Skin epidermis (tissue), 12 donors: ENCODE results near the gene SPTBN5.

Experiments used
- H3K27ac ChIP-seq, 21 experiments: fragments of 200-600 bp; sonication (generic) in 11 of 21; one replicate each; pipeline ENCODE4 v1.5.0; 2020; ENCODE audit warnings: mild to moderate bottlenecking in 3 of 21, inconsistent platforms in 2 of 21, moderate library complexity in 2 of 21
- H3K4me3 ChIP-seq, 7 experiments: fragments of 200-600 bp; sonication (generic) in 2 of 7; one replicate each; pipeline ENCODE4 v1.5.0; 2020; ENCODE audit warnings: inconsistent platforms in 2 of 7, mild to moderate bottlenecking in 2 of 7, moderate library complexity in 1 of 7

SPTBN5 gene

GRCh38 chr15:41854443-41854842, 39.4 kb downstream of the SPTBN5 start:
- Histone ChIP-seq H3K4me3 (no peak overlapping the region), H3K27ac (no peak overlapping the region)

GRCh38 chr15:41853831-41854230, 40.0 kb downstream of the SPTBN5 start:
- H3K4me3 ChIP-seq, result no peak overlapping the region
- no peak overlapping the region for H3K27ac ChIP-seq

DNA sequence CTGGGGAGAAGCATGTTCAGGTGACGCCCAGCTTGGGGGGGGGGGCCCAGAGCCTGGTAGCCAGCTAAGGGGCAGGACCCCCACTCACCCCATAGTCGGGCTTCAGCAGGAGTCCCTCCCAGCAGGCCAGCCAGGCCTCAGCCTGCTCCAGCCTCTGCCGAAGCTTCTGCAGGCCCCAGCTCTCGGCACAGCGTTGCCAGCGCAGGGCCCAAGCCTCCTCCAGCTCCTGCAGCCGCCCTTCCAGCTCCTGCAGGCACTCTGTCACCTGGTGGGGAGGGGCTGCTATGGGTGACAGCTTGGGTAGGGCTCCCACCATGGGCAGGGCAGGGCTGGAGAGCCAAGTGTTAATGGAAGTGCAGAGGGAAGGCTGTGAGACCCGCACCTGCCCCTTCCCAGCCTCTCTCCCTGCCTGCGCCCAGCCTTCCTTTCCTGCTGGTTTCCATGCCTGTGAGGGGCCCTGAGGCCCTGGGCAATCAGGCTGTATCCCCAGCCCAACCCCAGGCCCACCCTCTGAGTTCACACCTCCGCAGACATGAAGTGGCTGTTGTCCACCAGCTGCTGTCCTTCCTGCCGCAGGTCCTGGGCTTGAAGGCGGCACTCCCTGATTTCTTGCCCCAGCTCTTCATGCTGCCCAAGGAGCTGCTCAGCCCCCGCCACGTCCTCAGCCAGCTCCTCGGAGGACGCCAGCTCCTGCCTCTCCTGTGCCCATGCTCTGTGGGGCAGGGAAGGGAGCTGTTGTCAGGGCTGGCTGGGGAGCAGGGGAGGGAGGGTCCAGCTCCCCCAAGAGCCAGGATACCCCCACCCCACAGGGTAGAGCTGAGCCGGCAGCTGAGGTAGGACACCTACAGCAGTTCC, 40.9 kb downstream of the SPTBN5 start:
- Histone ChIP-seq H3K27ac (no peak overlapping the region), H3K4me3 (no peak overlapping the region)

DNA sequence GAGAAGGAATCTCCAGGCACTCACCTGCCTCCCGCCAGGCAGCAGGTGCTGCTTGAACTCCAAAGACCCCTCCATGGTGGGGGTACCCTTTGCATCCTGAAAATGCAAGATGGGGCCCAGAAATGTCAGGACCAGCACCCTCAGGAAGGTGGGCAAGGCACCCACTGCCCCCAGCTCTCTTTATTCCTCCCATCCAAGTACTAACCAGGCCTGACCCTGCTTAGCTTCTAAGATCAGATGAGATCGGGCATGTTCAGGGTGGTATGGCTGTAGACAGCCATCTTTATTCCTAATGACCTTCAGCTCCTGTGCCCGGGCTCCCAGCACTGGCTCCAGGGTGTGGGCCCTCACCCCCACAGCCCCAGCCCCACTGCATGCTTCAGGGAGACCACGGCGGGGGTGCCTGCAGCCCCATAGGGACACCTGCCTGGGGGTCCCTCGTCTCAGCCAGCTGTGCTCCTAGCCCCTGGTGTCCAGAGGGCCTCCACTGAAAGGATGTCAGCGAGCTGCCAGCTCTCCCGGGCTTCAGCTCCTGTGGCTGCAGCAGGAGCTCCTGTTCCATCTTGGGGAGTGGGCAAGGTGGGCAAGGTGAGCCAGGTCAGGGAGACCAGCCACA, 42.0 kb downstream of the SPTBN5 start:
- no peak overlapping the region for H3K4me3 ChIP-seq

DNA sequence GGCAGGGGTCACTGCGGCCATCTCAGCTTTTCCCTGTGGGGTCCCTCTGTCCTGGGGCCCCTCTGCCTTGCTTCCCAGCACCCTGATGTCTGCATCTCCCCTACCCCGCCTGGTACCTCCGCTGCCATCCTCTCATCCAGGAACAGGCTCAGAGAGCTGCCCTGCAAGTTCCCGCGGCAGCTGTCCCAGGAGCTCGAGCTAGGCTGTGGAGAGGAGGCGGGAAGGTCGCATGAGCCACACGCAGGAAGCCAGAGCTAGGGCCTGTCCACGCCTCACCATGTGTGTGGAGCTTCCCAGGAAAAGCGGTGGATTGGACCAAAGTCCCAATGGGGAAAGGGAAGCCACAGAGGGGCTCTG, 42.7 kb downstream of the SPTBN5 start:
- Histone ChIP-seq H3K27ac (no peak overlapping the region), H3K4me3 (no peak overlapping the region)

More for the DNA sequence above, 42.0 kb downstream of the SPTBN5 start:
- H3K27ac ChIP-seq, result no peak overlapping the region

GRCh38 chr15:41850482-41851166, 43.2 kb downstream of the SPTBN5 start:
- Histone ChIP-seq H3K27ac (peak overlapping the region in 9 of 21 experiments; percentile 19 to 67 (median 52)), H3K4me3 (no peak overlapping the region)

DNA sequence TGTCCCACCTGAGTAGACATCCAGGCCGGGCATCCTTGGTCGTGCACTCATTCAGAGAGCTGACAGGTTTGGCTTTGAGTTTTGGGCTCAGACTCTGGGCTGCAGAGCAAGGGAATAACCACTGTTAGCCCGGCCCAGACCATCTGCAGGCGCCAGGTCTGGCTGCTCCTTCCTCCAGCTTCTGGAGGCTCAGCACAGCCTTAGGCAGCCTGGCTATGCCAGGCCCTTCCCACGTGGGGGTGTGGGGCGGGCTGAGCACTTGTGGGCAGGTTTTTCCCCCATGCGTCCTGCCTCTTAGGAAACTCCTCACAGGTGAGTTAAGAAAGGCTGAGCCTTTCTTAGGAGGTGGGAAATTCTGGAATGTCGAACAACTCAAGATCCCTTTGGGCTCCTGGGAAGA, 44.0 kb downstream of the SPTBN5 start:
- H3K4me3 ChIP-seq, result no peak overlapping the region
- peak overlapping the region in 16 of 21 experiments; percentile 26 to 70 (median 48) for H3K27ac ChIP-seq

- peak overlapping the region in 15 of 21 experiments; percentile 12 to 70 (median 43) for H3K27ac ChIP-seq
- H3K4me3 ChIP-seq, result no peak overlapping the region
Observed at GRCh38 chr15:41849204-41849603, 44.6 kb downstream of the SPTBN5 start.

DNA sequence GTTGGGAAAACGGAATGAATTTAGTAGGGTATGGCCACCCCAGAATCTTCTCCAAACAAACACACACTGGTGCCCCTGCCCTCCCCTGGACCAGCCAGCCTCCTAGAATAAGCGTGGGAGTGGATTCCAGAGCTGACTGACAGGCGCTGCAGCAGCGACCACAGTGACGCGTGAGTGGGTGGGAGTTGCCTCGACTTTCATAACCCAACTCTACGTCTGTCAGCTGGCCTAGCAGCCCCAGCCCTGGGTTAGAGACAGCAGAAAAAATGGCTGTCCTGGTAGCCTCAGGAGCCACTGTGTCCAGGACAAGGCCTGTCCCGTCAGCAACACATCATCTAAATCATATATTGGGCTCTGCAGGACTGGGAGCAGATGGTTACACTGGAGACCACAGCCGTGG, 45.2 kb downstream of the SPTBN5 start:
- H3K27ac ChIP-seq, result peak overlapping the region in 4 of 21 experiments; percentile 42 to 65 (median 56)
- H3K4me3 ChIP-seq, result no peak overlapping the region

DNA sequence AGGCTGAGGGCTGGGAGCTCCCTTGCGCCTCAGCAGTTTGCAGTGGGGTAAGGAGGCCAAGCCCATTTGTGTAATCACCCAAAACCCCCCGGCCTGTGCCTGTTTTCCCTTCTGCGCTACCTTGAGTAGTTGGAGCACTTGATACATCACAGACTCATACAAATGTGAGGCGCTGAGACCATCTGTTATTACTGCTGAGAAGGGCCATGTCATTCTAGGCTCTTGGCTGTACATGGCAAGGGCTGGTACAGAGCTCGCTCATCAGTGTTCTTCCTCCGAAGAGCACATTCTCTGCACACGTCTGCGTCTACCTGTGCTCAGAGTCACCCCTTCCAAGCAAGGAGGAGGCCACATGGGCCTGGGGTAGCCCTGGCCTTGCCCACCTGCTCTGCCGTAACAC, 45.9 kb downstream of the SPTBN5 start:
- Histone ChIP-seq H3K27ac (no peak overlapping the region), H3K4me3 (no peak overlapping the region)

- Histone ChIP-seq H3K4me3 (no peak overlapping the region), H3K27ac (no peak overlapping the region)
Observed at GRCh38 chr15:41847206-41847605, 46.6 kb downstream of the SPTBN5 start.

DNA sequence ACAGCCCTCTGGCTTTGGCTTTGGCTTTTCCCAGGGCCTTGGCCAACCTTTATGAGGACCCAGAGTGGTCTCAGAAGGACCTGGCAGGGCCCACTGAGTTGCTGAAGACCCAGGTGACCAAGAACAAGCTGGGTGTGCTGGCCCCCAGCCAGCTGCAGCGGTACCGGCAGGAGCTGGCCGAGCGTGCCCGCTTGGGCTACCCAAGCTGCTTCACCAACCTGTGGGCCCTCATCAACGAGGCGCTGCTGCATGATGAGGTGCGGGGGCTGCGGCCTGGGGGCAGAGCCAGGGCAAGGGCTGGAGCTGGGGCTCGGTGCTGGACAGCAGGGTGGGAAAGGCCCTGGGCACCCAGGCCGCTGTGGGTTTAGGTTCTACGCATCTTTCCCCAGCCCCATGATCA, 49.0 kb downstream of the SPTBN5 start:
- Histone ChIP-seq H3K4me3 (no peak overlapping the region), H3K27ac (no peak overlapping the region)

GRCh38 chr15:41843571-41843970, 50.3 kb downstream of the SPTBN5 start:
- no peak overlapping the region for H3K27ac ChIP-seq
- H3K4me3 ChIP-seq, result no peak overlapping the region

- H3K4me3 ChIP-seq, result no peak overlapping the region
- no peak overlapping the region for H3K27ac ChIP-seq
Observed at GRCh38 chr15:41842229-41842628, 51.6 kb downstream of the SPTBN5 start.

GRCh38 chr15:41841131-41841530, 52.7 kb downstream of the SPTBN5 start:
- Histone ChIP-seq H3K27ac (peak overlapping the region in 2 of 21 experiments; percentile 23 to 66), H3K4me3 (no peak overlapping the region)

DNA sequence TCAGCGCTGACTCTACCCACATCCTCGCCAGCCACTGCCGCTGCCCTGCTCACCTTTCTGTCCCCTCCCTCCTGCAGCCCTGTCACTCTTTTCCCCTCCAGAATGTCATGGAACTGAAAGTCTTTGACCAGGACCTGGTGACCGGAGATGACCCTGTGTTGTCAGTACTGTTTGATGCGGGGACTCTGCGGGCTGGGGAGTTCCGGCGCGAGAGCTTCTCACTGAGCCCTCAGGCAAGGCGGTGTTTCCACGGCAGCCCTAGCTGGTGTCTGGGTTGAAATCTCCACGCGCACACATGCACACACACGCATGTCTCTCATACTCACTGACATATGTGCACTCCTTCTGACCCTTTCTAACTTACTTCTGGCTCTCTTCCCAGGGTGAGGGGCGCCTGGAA, 53.2 kb downstream of the SPTBN5 start:
- Histone ChIP-seq H3K27ac (peak overlapping the region in 7 of 21 experiments; percentile 17 to 84 (median 74)), H3K4me3 (peak overlapping the region in 2 of 7 experiments; percentile 3 to 22)

DNA sequence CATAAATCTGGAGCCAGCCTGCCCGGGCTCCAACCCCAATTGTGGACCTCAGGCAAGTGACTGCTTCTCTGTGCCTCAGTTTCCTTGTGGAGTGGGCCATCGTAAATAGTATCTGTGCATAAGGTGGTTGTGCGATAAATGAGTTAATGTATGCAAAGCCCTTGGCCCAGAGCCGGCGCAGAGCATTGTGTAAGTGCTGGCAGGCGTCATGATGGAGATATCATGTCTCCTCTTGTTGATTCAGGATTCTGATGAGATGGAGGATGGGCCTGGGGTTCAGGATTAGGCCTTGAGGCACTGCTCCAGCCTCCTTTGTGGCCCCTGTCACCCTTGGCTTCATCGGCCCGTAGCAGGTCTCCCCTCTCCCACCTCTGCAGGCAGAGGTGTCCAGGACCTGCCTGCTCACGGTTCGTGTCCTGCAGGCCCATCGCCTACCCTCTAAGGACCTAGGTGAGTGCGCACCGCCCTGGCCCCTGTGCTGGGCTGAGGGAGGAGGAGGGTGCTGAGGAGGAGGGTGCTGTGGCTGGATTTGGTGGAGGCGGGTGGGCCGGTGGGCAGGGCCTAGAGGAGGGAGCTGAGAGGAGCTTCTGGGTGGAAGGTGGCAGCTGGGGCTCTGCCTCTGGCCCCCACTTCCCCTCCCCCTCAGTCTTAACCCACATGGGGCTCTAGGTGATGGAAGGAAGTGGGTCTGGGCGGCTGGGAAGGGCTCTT, 53.9 kb downstream of the SPTBN5 start:
- peak overlapping the region in 5 of 7 experiments; percentile 3 to 24 (median 21) for H3K4me3 ChIP-seq
- H3K27ac ChIP-seq, result peak overlapping the region in 15 of 21 experiments; percentile 17 to 84 (median 75)

DNA sequence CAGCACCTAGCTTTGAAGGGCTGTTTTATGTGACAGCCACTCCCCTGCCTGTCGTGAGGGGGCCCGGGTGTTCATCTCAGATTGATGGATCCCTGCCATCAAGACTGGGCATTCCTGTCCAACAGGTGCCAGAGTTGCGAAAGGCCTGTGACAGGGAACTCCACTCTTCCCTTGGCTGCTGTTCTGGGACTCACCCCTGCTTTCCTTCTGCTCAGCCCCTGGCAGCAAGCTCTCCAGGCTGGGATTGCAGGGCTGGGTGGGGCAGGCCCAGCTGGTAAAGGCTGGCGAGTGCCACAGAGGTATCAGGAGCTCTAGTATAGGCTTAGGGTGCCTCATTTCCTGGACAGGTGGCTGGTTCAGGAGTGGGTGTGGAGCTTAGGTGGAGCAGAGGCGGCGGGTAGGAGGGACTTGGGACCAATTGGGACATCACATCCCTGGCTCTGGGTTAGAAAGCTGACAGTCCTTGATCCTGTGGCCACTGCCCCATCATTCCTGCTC, 55.4 kb downstream of the SPTBN5 start, which contains the start of gene PLA2G4B:
TSS of gene PLA2G4B (plus strand) at position 448 of the 498 bp plus-strand sequence. CDS start 67 bp downstream, outside the sequence.
- peak within 1 kb of the TSS in 5 of 7 experiments; percentile 3 to 24 (median 19) for H3K4me3 ChIP-seq
- peak within 1 kb of the TSS in 18 of 21 experiments; percentile 66 to 84 (median 76) for H3K27ac ChIP-seq

GRCh38 chr15:41836713-41837454, 57.0 kb downstream of the SPTBN5 start:
- Histone ChIP-seq H3K4me3 (no peak overlapping the region), H3K27ac (peak overlapping the region in 1 of 21 experiments; percentile 2)
